GM12878 (cell line): ENCODE results near the gene SLC35F3. TPM values are rescaled to one million over a fixed set of nuclear protein-coding genes. Genes with fewer than 3 reads are reported as not detected.

Experiments used
- ATAC-seq: fragments of 200-7000 bp; cut with Tn5 transposase; 3 replicates; pipeline ENCODE4 v1.9.1; 2020; ENCODE audit warnings: mild to moderate bottlenecking, moderate library complexity
- BruUV-seq: library from RNA; stranded (reverse); fragments of 400-500 nt; replicated peaks from 2 replicates; lab custom pipeline; 2021; lab: Mats Ljungman, UMichigan
- CTCF ChIA-PET: fragments of 300-600 bp; sonication (Branson Sonifier 250); formaldehyde crosslinking; extraction: SDS; loops from one replicate; lab custom pipeline; 2021; ENCODE audit warnings: inconsistent platforms; lab: Yijun Ruan, JAX
- POLR2A ChIA-PET: fragments of 350-600 bp; formaldehyde crosslinking; extraction: SDS; loops from one replicate; lab custom pipeline; 2021; ENCODE audit warnings: inconsistent platforms; lab: Charles Lee
- RAD21 ChIA-PET: fragments of 300-600 bp; sonication (Branson Sonifier 250); formaldehyde crosslinking; loops from one replicate; lab custom pipeline; 2023; ENCODE audit warnings: antibody characterized with exemption; ENCODE audit not compliant: unreplicated experiment; lab: Charles Lee
- SMC1A ChIA-PET: fragments of 300-600 bp; sonication (Branson Sonifier 250); formaldehyde crosslinking; loops from one replicate; lab custom pipeline; 2023; ENCODE audit not compliant: unreplicated experiment, uncharacterized antibody; lab: Charles Lee
- DNase-seq: peaks from one replicate; pipeline ENCODE4 v3.0.0-alpha.2; 2011; ENCODE audit warnings: low read depth, low spot score
- FAIRE-seq: peaks from 3 replicates; lab custom pipeline; 2011; peaks lifted over from hg19 to GRCh38; lab: Jason Lieb, UNC
- H2AFZ ChIP-seq: 2 replicates; pipeline ENCODE4 v1.6.0; 2011; ENCODE audit warnings: low read depth, low read length, control low read depth; ENCODE audit not compliant: control insufficient read depth
- H3K27ac ChIP-seq: 2 replicates; pipeline ENCODE4 v1.5.1; 2011; ENCODE audit warnings: control low read depth; ENCODE audit not compliant: control insufficient read depth, insufficient read depth
- H3K27me3 ChIP-seq, 2 experiments: replicated peaks in 1 of 2; 2 replicates each; pipeline versions ENCODE4 v1.6.0 to v1.6.1; 2011; ENCODE audit warnings: low read length in 1 of 2; ENCODE audit not compliant: control insufficient read depth in 2 of 2, insufficient read depth in 2 of 2
- H3K36me3 ChIP-seq, 2 experiments: 2 replicates each; pipeline ENCODE4 v1.5.1; 2011; ENCODE audit warnings: low read length in 1 of 2; ENCODE audit not compliant: control insufficient read depth in 2 of 2, insufficient read depth in 2 of 2
- H3K4me1 ChIP-seq: 2 replicates; pipeline ENCODE4 v1.6.1; 2011; ENCODE audit warnings: mild to moderate bottlenecking, low read length, moderate library complexity, mixed read lengths; ENCODE audit not compliant: control insufficient read depth, insufficient read depth
- H3K4me2 ChIP-seq: 2 replicates; pipeline ENCODE4 v1.6.0; 2011; ENCODE audit warnings: control low read depth; ENCODE audit not compliant: control insufficient read depth, insufficient read depth
- H3K4me3 ChIP-seq: fragments of 200-600 bp; sonication (generic); 2 replicates; pipeline ENCODE4 v1.5.1; 2016
- H3K79me2 ChIP-seq: 2 replicates; pipeline ENCODE4 v1.6.0; 2011; ENCODE audit warnings: low read length; ENCODE audit not compliant: control insufficient read depth, insufficient read depth
- H3K9ac ChIP-seq: 2 replicates; pipeline ENCODE4 v1.8.0; 2011; ENCODE audit warnings: low read length, control low read depth, mixed read lengths; ENCODE audit not compliant: control insufficient read depth, insufficient read depth
- H3K9me3 ChIP-seq: replicated peaks from 3 replicates; pipeline ENCODE4 v1.5.1; 2011; ENCODE audit warnings: mild to moderate bottlenecking, low read length; ENCODE audit not compliant: control insufficient read depth, insufficient read depth
- H4K20me1 ChIP-seq: 2 replicates; pipeline ENCODE4 v1.6.0; 2011; ENCODE audit not compliant: control insufficient read depth, insufficient read depth
- CREM ChIP-seq: IDR thresholded peaks from 2 replicates; pipeline ENCODE4 v1.6.1; 2014; ENCODE audit warnings: antibody characterized with exemption, low read depth
- CTCF ChIP-seq, 3 experiments: IDR thresholded peaks in 2 of 3; conservative IDR thresholded peaks in 1 of 3; 2 replicates each; pipeline ENCODE4 v1.5.1; 2011; ENCODE audit warnings: low read depth in 3 of 3, low read length in 3 of 3, mild to moderate bottlenecking in 3 of 3, control low read depth in 2 of 3, moderate library complexity in 2 of 3, inconsistent platforms in 1 of 3, mixed read lengths in 1 of 3; ENCODE audit not compliant: control insufficient read depth in 2 of 3, insufficient read depth in 1 of 3; ENCODE audit errors: extremely low read depth in 1 of 3
- EGR1 ChIP-seq, 2 experiments: IDR thresholded peaks; 1 replicate in 1 of 2; 2 replicates in 1 of 2; pipeline ENCODE4 v1.6.1; 2011 to 2012; ENCODE audit warnings: low read depth in 2 of 2, low read length in 2 of 2, borderline replicate concordance in 1 of 2, mild to moderate bottlenecking in 1 of 2, moderate library complexity in 1 of 2
- HDGF ChIP-seq: fragments of 450-650 bp; IDR thresholded peaks from 2 replicates; pipeline ENCODE4 v1.6.1; 2016; ENCODE audit warnings: antibody characterized with exemption
- IKZF2 ChIP-seq, 2 experiments: fragments of 450-650 bp; IDR thresholded peaks; 2 replicates each; pipeline ENCODE4 v1.6.1; 2017; ENCODE audit warnings: mild to moderate bottlenecking in 2 of 2, moderate library complexity in 2 of 2
- NBN ChIP-seq: fragments of 450-650 bp; IDR thresholded peaks from 2 replicates; pipeline ENCODE4 v1.6.1; 2016
- PBX3 ChIP-seq: IDR thresholded peaks from 2 replicates; pipeline ENCODE4 v1.6.1; 2011; ENCODE audit warnings: mild to moderate bottlenecking, low read depth, low read length, moderate library complexity; ENCODE audit not compliant: insufficient replicate concordance
- RB1 ChIP-seq: fragments of 450-650 bp; formaldehyde crosslinking; IDR thresholded peaks from 2 replicates; pipeline ENCODE4 v1.6.1; 2017; ENCODE audit warnings: mild to moderate bottlenecking, borderline replicate concordance
- SIX5 ChIP-seq: IDR thresholded peaks from 2 replicates; pipeline ENCODE4 v1.6.1; 2011; ENCODE audit warnings: mild to moderate bottlenecking, low read depth, low read length, moderate library complexity; ENCODE audit not compliant: severe bottlenecking
- TCF12 ChIP-seq: IDR thresholded peaks from 2 replicates; pipeline ENCODE4 v1.6.1; 2011; ENCODE audit warnings: low read depth, mild to moderate bottlenecking, low read length
- TCF7 ChIP-seq: IDR thresholded peaks from 2 replicates; pipeline ENCODE4 v1.6.1; 2014; ENCODE audit warnings: antibody characterized with exemption, borderline replicate concordance
- in situ Hi-C: fragments of 300-500 bp; cut with MboI; formaldehyde crosslinking; loops from 9 replicates; pipeline ENCODE4 v1.14.3; 2018; ENCODE audit warnings: mixed read lengths
- intact Hi-C: fragments of 100-400 bp; cut with micrococcal nuclease; formaldehyde crosslinking; loops from one replicate; pipeline ENCODE4 v1.14.2; 2022; ENCODE audit not compliant: unreplicated experiment
- polyA plus RNA-seq, 11 experiments: library from polyadenylated mRNA; depleted of rRNA in 4 of 11; unstranded in 6 of 11; stranded (reverse) in 5 of 11; fragments of >200 nt; fragmentation: Nextera tagmentation in 4 of 11; fragmentation: Illumina TruSeq in 1 of 11; extraction: Ambion mirVana in 4 of 11; extraction: Trizol in 1 of 11; gene quantifications; 1 replicate in 1 of 11; 2 replicates in 10 of 11; pipeline versions ENCODE4 v1.2.1 to v1.2.3, GENCODE V29; 2011 to 2016; ENCODE audit warnings: inconsistent platforms in 2 of 11, missing spikeins in 2 of 11, low read depth in 1 of 11
- total RNA-seq, 4 experiments: library from RNA; depleted of rRNA in 3 of 4; stranded (reverse); fragments of >200 nt in 3 of 4; fragmentation: Illumina TruSeq in 1 of 4; extraction: Trizol in 1 of 4; gene quantifications; 2 replicates each; pipeline versions ENCODE4 v1.2.1 to v1.2.3, GENCODE V29; 2013 to 2021
- TF ChIP-seq, protein P1 (sequence below): fragments of 150-350 bp; IDR thresholded peaks from 2 replicates; pipeline ENCODE4 v1.6.1; 2016; ENCODE audit warnings: low read depth, low read length

Gene SLC35F3
- total and polyA plus RNA-seq, 10 of the 15 experiments (the other 5 are each of a cell fraction or from before 2014, with no cell fraction given), result 1.0 to 8.6 (median 5.7) TPM

- no peaks in the 10 kb centered on the region for H3K36me3 ChIP-seq
- H4K20me1 ChIP-seq, result no peaks in the 10 kb centered on the region
- no peaks in the 10 kb centered on the region for H3K9me3 ChIP-seq
- ChIA-PET SMC1A (interaction anchor here (0.6 kb wide), 1 partner anchor 802 kb away, joined by 3 read pairs; no protein-coding TSS in a partner anchor), CTCF (no interaction called here), RAD21 (no interaction called here), POLR2A (no interaction called here)
- no peak for ATAC-seq
- no peak overlapping the region for H3K27ac ChIP-seq
- H3K27me3 ChIP-seq, result peaks cover 0 to 3% of the 10 kb centered on the region in 2 experiments; a peak in 2 of 4 replicates
- no peak for TF ChIP-seq CTCF (IDR thresholded peaks at IDR 0.05 in 2 of 3, conservative IDR thresholded peaks at IDR 0.05 in 1 of 3; ENCODE audit: control insufficient read depth in 2 of 3, extremely low read depth in 1 of 3, insufficient read depth in 1 of 3, low read depth in 3 of 3, low read length in 3 of 3)
- TF ChIP-seq IKZF2 (IDR thresholded peaks at IDR 0.05), result no peak
- no peak for TF ChIP-seq HDGF
- TF ChIP-seq, protein P1, sequence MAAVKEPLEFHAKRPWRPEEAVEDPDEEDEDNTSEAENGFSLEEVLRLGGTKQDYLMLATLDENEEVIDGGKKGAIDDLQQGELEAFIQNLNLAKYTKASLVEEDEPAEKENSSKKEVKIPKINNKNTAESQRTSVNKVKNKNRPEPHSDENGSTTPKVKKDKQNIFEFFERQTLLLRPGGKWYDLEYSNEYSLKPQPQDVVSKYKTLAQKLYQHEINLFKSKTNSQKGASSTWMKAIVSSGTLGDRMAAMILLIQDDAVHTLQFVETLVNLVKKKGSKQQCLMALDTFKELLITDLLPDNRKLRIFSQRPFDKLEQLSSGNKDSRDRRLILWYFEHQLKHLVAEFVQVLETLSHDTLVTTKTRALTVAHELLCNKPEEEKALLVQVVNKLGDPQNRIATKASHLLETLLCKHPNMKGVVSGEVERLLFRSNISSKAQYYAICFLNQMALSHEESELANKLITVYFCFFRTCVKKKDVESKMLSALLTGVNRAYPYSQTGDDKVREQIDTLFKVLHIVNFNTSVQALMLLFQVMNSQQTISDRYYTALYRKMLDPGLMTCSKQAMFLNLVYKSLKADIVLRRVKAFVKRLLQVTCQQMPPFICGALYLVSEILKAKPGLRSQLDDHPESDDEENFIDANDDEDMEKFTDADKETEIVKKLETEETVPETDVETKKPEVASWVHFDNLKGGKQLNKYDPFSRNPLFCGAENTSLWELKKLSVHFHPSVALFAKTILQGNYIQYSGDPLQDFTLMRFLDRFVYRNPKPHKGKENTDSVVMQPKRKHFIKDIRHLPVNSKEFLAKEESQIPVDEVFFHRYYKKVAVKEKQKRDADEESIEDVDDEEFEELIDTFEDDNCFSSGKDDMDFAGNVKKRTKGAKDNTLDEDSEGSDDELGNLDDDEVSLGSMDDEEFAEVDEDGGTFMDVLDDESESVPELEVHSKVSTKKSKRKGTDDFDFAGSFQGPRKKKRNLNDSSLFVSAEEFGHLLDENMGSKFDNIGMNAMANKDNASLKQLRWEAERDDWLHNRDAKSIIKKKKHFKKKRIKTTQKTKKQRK, result no peak
- no peak for TF ChIP-seq CREM
- no peak for TF ChIP-seq RB1
- TF ChIP-seq TCF7, result no peak
- TF ChIP-seq NBN, result no peak
- no peak for TF ChIP-seq SIX5
- TF ChIP-seq EGR1 (IDR thresholded peaks at IDR 0.05; ENCODE audit: borderline replicate concordance in 1 of 2, low read depth in 2 of 2, low read length in 2 of 2), result no peak
- TF ChIP-seq TCF12, result no peak
- TF ChIP-seq PBX3, result no peak
- H2AFZ ChIP-seq, result no peak overlapping the region
- intact Hi-C loops, result no loop called here
- no TSS peak for BruUV-seq
- no peak overlapping the region for H3K9ac ChIP-seq
- no peak overlapping the region for H3K4me2 ChIP-seq
- no peak overlapping the region for H3K4me3 ChIP-seq
- no peaks in the 10 kb centered on the region for H3K79me2 ChIP-seq
- in situ Hi-C loops, result no loop called here
- no peak for FAIRE-seq
- H3K4me1 ChIP-seq, result no peaks in the 10 kb centered on the region
- no peak for DNase-seq
These were observed 293.4 kb downstream of the SLC35F3 start for GRCh38 chr1:234197839-234198238.
